ENCODE measurements around the gene ZNF423.

The ZNF423 gene

GRCh38 chr16:49583911-49584310 lies 272.0 kb downstream of the ZNF423 start:
- TF ChIP-seq CTCF (IDR thresholded peaks at IDR 0.05; ENCODE audit: low read depth, low read length, poor library complexity, severe bottlenecking), result no peak
- no peak for TF ChIP-seq EZH2phosphoT487 (IDR thresholded peaks at IDR 0.05; ENCODE audit: borderline replicate concordance, low read length)
- no peaks in the 10 kb centered on the region; the same call in 1 of the 2 replicates for H3K27me3 ChIP-seq (ENCODE audit: control insufficient read depth, low read length)

GRCh38 chr16:49581630-49582298 lies 274.1 kb downstream of the ZNF423 start:
- Histone ChIP-seq H3K9me2 (replicated peaks; ENCODE audit: control insufficient read depth, low read length) (no peaks in the 10 kb centered on the region), H3K27ac (ENCODE audit: low read depth, low read length) (no peak overlapping the region), H3F3A (ENCODE audit: control insufficient read depth, insufficient read depth) (no peaks in the 10 kb centered on the region), H3K4me2 (ENCODE audit: low read length) (no peak overlapping the region), H3K4me1 (ENCODE audit: control insufficient read depth, low read length) (no peaks in the 10 kb centered on the region), H4K20me1 (ENCODE audit: control insufficient read depth, insufficient read depth, low read depth, low read length) (no peaks in the 10 kb centered on the region), H3K4me3 (ENCODE audit: low read length) (no peak overlapping the region), H3K79me2 (ENCODE audit: control insufficient read depth, low read length) (no peaks in the 10 kb centered on the region), H3K27me3 (ENCODE audit: control insufficient read depth, low read length) (no peaks in the 10 kb centered on the region), H3K9me3 (ENCODE audit: control insufficient read depth, insufficient read depth, low read length) (no peaks in the 10 kb centered on the region), H3K36me3 (ENCODE audit: control insufficient read depth, low read length) (no peaks in the 10 kb centered on the region)
- TF ChIP-seq CTCF (IDR thresholded peaks at IDR 0.05; ENCODE audit: low read depth, low read length, poor library complexity, severe bottlenecking), result no peak
- TF ChIP-seq EZH2phosphoT487 (IDR thresholded peaks at IDR 0.05; ENCODE audit: borderline replicate concordance, low read length), result no peak

More at GRCh38 chr16:49583911-49584310, 272.0 kb downstream of the ZNF423 start:
- no peak overlapping the region for H3K4me3 ChIP-seq (ENCODE audit: low read length)
- H3K9me2 ChIP-seq (replicated peaks; ENCODE audit: control insufficient read depth, low read length), result no peaks in the 10 kb centered on the region
- H3K4me2 ChIP-seq (ENCODE audit: low read length), result no peak overlapping the region
- H3K4me1 ChIP-seq (ENCODE audit: control insufficient read depth, low read length), result no peaks in the 10 kb centered on the region
- H3K36me3 ChIP-seq (ENCODE audit: control insufficient read depth, low read length), result no peaks in the 10 kb centered on the region
- no peaks in the 10 kb centered on the region for H3K9me3 ChIP-seq (ENCODE audit: control insufficient read depth, insufficient read depth, low read length)
- H4K20me1 ChIP-seq (ENCODE audit: control insufficient read depth, insufficient read depth, low read depth, low read length), result no peaks in the 10 kb centered on the region
- H3K27ac ChIP-seq (ENCODE audit: low read depth, low read length), result no peak overlapping the region
- H3F3A ChIP-seq (ENCODE audit: control insufficient read depth, insufficient read depth), result no peaks in the 10 kb centered on the region
- H3K79me2 ChIP-seq (ENCODE audit: control insufficient read depth, low read length), result no peaks in the 10 kb centered on the region

GRCh38 chr16:49580751-49581303 lies 275.1 kb downstream of the ZNF423 start:
- Histone ChIP-seq H4K20me1 (ENCODE audit: control insufficient read depth, insufficient read depth, low read depth, low read length) (no peaks in the 10 kb centered on the region), H3K27ac (ENCODE audit: low read depth, low read length) (no peak overlapping the region), H3K9me2 (replicated peaks; ENCODE audit: control insufficient read depth, low read length) (no peaks in the 10 kb centered on the region), H3F3A (ENCODE audit: control insufficient read depth, insufficient read depth) (no peaks in the 10 kb centered on the region), H3K27me3 (ENCODE audit: control insufficient read depth, low read length) (no peaks in the 10 kb centered on the region), H3K9me3 (ENCODE audit: control insufficient read depth, insufficient read depth, low read length) (no peaks in the 10 kb centered on the region), H3K79me2 (ENCODE audit: control insufficient read depth, low read length) (no peaks in the 10 kb centered on the region), H3K36me3 (ENCODE audit: control insufficient read depth, low read length) (no peaks in the 10 kb centered on the region), H3K4me2 (ENCODE audit: low read length) (no peak overlapping the region), H3K4me1 (ENCODE audit: control insufficient read depth, low read length) (no peaks in the 10 kb centered on the region; the same call in 1 of the 2 replicates), H3K4me3 (ENCODE audit: low read length) (no peak overlapping the region)
- TF ChIP-seq CTCF (IDR thresholded peaks at IDR 0.05; ENCODE audit: low read depth, low read length, poor library complexity, severe bottlenecking), result no peak
- no peak for TF ChIP-seq EZH2phosphoT487 (IDR thresholded peaks at IDR 0.05; ENCODE audit: borderline replicate concordance, low read length)

Data from DOHH2 (cell line).